Measurements from ENCODE around the gene TGFA. TPM values are rescaled to one million over a fixed set of nuclear protein-coding genes. Genes with fewer than 3 reads are reported as not detected.

The TGFA gene
- total RNA-seq, 1 experiment from 2014 or later = 2.5 TPM

- no peak for TF ChIP-seq ZNF512 (CRISPR knock-in tag; IDR thresholded peaks at IDR 0.05; ENCODE audit: borderline replicate concordance)
- no peak for TF ChIP-seq GTF2I (CRISPR knock-in tag; conservative IDR thresholded peaks at IDR 0.05)
Observed at GRCh38 chr2:70494293-70494886, 59.2 kb downstream of the TGFA start (continued).

- Mint-ChIP-seq H3K27me3 (ENCODE audit: low read depth) (peaks cover 24% of the 10 kb centered on the region), H3K36me3 (no peaks in the 10 kb centered on the region), H3K4me3 (no peak overlapping the region), H3K4me1 (0 out of 2 replicates have a peak, but pooled peaks cover 9% of the 10 kb centered on the region), H3K27ac (no peak overlapping the region), H3K9me3 (no peaks in the 10 kb centered on the region)
- CTCF ChIA-PET = interaction anchor here (1.0 kb wide), 1 partner anchor 186 kb away, joined by 4 read pairs; no protein-coding TSS in a partner anchor
- POLR2A ChIA-PET = no interaction called here
- DNase-seq (ENCODE audit: low spot score) (no peak), ATAC-seq (no peak)
- TF ChIP-seq FOXP1 (CRISPR knock-in tag; IDR thresholded peaks at IDR 0.05; ENCODE audit: borderline replicate concordance) (no peak), ELF4 (CRISPR knock-in tag; IDR thresholded peaks at IDR 0.05; ENCODE audit: low read depth) (no peak), OVOL2 (CRISPR knock-in tag; IDR thresholded peaks at IDR 0.05; ENCODE audit: borderline replicate concordance) (no peak), AFF4 (CRISPR knock-in tag; IDR thresholded peaks at IDR 0.05; ENCODE audit: borderline replicate concordance) (no peak), MXD4 (CRISPR knock-in tag; IDR thresholded peaks at IDR 0.05; ENCODE audit: borderline replicate concordance) (no peak), SMAD4 (CRISPR knock-in tag; IDR thresholded peaks at IDR 0.05) (no peak), EMX1 (CRISPR knock-in tag; IDR thresholded peaks at IDR 0.05) (no peak), ZNF219 (CRISPR knock-in tag; IDR thresholded peaks at IDR 0.05; ENCODE audit: borderline replicate concordance) (no peak), ZNF317 (CRISPR knock-in tag; IDR thresholded peaks at IDR 0.05; ENCODE audit: borderline replicate concordance, low read depth) (no peak), ZBTB43 (CRISPR knock-in tag; IDR thresholded peaks at IDR 0.05) (no peak), GTF2I (CRISPR knock-in tag; conservative IDR thresholded peaks at IDR 0.05) (no peak), CTCF (IDR thresholded peaks at IDR 0.05) (no peak), ZNF512 (CRISPR knock-in tag; IDR thresholded peaks at IDR 0.05; ENCODE audit: borderline replicate concordance) (no peak), NFYB (CRISPR knock-in tag; conservative IDR thresholded peaks at IDR 0.05; ENCODE audit: low read depth) (no peak)
Observed at GRCh38 chr2:70490381-70490780, 63.2 kb downstream of the TGFA start.

Measured in WTC11 (cell line).